ENCODE data around the gene DDX52.
A peak's percentile ranks its signal among the peaks of the same experiment; 100 is the strongest.
"Not testable (repeated sequence)": the region's sequence is repeated elsewhere in the genome, so short reads cannot be mapped to it uniquely, and the experiment has no call there.

Gene DDX52

DNA sequence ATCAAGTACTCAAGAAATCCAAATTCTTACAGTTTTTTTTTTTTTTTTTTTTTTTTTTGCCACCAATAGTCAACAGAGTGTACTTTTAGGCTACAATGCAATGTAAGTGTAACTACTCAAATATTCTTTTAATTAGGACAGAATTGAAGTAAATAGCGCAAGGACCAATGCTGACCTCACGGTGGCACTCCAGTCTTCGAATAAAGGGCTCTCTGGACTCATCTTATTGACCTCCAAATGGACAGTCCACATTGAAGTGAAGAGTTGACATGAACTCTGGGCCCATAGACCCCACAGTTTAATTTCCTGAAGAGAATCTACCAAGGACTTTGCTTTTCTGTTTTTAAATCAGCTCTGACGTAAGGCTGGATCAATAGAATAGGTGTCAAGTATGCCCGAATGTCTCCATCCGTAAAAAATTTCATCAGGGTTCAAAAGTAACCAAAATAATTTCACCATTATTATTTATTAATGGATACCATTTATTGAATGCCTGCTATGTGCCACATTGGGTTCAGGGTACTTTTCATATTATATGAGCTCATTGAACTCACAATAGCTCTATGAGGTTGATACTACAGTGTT is 7.3 kb upstream of the DDX52 start:
- peak; percentile 72 for DNase-seq (ENCODE audit: low spot score)

DNA sequence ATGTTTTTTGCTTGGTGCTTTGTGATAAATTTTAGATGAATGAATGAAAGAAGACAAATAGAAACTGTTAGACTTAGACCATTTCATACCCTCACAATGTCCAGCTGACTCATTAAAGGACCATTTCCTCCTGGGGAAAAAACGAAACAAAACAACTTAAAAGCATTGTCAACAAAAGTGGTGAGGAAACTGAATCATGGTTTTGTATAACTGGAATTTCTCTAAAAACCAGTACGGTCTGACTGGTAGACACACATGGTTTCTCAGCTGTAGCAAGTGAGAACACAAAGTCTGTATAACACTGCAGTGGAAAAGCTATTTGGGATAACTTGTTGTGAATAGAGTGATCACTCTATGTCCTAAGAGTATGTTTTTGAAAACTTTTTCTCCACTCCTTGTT is 5.3 kb upstream of the DDX52 start:
- no peak for DNase-seq (ENCODE audit: low spot score)

DNA sequence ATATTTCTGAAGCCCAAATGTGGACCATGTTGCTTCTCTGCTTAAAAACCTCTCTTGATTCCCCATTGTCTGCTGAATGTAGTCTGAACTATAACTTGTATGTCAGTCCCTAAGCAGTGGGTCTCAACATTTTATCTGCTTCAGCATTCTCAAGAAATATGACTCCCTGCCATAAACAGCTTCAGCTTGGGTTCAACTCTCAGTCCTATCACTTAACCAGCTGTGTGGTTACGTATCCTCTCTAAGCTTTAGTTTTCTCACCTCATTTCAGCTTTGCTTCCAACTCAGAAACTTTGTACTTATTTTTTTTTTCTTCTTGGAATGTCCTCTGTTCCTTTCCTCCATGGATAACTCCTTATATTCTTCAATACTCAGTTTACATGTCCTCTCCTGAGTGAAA is 4.6 kb upstream of the DDX52 start:
- no peak for DNase-seq (ENCODE audit: low spot score)

GRCh38 chr17:37643869-37644268 is 623 bp upstream of the DDX52 start:
- peak; percentile 2 for DNase-seq (ENCODE audit: low spot score)

GRCh38 chr17:37642681-37643080 is 565 bp downstream of the DDX52 start:
- DNase-seq (ENCODE audit: low spot score): peak; percentile 60

GRCh38 chr17:37640015-37640414 is 3.2 kb downstream of the DDX52 start:
- no peak for DNase-seq (ENCODE audit: low spot score)

DNA sequence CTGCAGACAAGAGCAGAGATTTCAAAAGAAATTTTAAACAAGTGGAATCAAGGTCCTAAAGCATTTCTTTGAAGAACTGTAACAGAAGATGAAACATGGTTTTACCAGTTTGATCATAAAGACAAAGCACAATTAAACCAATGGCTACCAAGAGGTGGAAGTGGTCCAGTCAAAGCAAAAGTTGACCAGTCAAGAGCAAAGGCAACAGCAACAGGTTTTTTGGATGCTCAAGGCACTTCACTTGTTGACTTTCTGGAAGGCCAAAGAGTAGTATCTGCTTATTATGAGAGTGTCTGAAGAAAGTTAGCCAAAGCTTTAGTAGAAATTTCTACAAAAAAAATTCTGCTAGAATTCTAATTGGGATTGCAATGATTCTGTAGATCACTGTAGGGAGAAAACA is 5.3 kb downstream of the DDX52 start:
- DNase-seq (ENCODE audit: low spot score): no peak

- not testable (repeated sequence) for DNase-seq (ENCODE audit: low spot score)
Observed at GRCh38 chr17:37616430-37616829, 26.8 kb downstream of the DDX52 start.

GRCh38 chr17:37614823-37615222 is 28.4 kb downstream of the DDX52 start:
- DNase-seq (ENCODE audit: low spot score): no peak

DNA sequence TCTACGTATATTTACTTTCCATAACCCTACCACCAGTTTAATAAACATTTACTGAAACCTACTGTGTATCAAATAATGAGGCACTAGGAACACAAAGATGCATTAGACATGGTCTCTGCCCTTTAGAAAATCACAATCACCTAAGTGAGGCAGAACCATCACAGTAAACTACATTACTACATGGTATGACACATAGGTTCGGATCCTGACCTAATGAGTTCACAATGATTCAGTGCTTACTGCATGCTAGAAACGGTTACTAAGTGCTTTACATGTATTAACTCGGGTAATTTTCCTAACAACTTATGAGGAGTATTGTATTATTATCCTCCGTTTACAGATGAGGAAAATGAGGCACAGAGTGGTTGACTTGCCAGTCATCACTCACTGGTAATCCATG is 28.9 kb downstream of the DDX52 start:
- peak; percentile 90 for DNase-seq (ENCODE audit: low spot score)

DNA sequence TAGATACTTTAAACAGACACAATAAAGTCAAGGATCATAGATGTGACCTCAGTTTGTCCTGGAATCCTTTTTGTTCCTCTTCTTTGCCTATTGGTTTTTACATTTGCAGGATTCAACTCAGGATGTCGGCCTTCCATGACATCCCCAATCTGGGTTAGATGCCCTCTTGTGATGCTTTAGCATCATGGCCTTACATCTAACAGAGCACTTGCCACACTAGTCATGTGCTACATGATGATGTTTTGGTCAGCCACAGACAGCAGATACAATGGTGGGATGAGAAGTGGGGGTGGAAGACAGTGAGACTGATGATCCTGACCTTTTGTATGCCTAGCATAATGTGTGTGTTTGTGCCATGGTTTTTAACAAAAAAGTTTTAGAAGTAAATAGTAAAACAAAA is 32.3 kb downstream of the DDX52 start:
- DNase-seq (ENCODE audit: low spot score): peak; percentile 21

- DNase-seq (ENCODE audit: low spot score): not testable (repeated sequence)
Observed at GRCh38 chr17:37610041-37610420, 33.2 kb downstream of the DDX52 start.

DNA sequence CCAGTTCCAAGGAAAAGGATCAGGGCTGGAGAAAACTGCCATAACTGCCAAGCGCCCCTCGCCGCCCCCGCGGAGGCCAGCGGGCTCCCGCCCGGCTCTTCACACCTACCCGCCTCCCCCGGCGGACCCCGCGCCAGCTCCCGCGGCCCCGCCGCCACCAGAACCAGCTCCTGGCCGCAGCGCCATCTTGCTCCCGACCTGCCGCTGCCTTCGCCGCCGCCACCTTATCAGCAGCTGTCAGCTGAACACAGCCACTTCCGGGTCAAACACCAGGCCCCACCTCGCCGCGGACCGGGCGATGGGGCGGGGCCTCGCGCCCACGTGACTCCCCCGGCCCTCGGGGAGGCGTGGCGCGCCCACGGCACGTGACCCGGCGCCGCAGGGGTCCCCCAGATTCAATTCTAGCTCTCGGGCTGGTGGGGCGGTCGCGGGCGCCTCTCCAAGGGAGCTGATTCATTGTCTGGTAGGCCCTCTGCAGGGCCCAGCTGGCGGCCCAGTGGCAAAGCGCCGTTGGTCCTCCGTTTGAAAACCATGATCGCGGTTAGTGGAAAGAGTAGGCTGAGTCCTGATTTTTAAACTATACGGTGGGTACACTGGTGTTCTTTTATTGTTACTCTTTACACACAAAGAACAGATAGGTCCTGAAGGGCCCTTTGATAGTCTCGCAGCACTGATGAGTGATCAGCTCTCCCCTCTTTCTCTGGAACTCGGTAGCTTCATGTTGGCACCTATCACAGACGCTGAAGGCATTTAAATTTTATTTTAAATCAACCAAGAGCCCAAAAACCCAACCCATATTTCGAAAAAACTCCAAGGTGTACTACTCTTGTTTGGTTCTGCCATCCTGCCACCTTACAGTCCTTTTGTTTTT is 33.8 kb downstream of the DDX52 start, which contains the start of gene SYNRG:
Gene SYNRG (minus strand): TSS at position 249 of the 871 bp plus-strand sequence. CDS start 63 bp downstream, at position 186.
- peak; percentile 96 for DNase-seq (ENCODE audit: low spot score)

DNA sequence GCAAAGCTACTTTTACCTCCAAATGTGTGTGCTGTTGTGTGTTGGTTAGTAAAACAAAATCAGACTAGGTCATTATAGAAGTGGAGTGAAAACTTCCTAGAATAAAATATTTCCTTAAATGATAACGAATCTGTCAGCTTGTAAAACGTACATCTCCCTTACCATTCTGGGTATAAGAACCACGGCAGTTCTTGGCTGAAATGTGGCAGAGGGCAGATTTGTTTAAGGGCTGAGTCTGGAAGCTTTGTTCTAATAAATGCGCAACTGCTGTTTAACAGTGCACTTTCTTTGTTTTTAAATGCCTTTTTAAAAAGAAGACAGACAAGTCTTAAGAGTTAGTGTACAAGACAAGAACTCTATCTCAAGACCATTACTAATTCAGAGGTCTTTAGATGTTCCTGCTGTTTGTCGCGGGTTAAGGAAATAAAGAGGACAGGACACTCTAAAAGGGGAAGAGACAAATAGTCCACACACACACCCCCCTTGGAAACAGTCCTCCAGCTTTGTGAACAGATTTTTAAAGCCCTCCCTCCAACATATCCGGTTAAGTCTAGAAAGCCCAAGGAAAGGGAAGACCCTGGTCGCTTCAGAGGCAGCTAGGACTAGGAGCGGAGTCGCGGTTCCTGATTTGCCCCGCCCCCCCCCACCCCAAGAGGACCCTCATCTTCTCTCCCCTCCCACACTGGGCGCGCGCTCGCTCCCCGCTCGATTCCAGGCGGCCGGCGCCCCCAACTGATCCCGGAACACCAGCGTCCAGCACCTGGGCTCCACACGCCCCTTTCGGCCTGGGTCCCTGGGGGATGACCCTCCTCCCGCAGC is 34.7 kb downstream of the DDX52 start:
- peak; percentile 58 for DNase-seq (ENCODE audit: low spot score)

DNA sequence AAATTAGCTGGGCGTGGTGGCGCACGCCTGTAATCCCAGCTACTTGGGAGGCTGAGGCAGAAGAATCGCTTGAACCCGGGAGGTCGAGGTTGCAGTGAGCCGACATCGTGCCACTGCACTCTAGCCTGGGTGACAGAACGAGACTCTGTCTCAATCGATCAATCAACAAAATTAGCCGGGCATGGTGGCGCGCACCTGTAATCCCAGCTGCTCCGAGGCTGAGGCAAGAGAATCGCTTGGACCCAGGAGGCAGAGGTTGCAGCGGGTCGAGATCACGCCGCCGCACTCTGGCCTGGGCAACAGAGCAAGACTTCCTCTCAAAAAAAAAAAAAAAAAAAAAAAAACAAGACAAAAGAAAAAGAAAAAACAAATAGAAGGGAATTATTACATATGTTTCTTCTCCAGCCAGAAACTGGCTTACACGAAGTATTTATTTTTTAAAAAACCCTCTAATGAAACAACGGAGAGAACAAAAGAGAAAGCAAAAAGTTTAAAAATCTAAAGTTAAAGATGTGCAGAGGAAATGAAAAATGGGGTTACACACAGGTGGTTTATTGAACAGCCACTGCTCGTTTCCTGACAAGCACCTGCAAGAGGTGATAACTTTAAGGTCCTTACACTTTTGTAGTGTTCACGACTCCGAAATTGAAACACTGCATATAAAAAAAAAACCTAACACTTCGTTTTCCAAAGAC is 35.5 kb downstream of the DDX52 start:
- no peak for DNase-seq (ENCODE audit: low spot score)

DNA sequence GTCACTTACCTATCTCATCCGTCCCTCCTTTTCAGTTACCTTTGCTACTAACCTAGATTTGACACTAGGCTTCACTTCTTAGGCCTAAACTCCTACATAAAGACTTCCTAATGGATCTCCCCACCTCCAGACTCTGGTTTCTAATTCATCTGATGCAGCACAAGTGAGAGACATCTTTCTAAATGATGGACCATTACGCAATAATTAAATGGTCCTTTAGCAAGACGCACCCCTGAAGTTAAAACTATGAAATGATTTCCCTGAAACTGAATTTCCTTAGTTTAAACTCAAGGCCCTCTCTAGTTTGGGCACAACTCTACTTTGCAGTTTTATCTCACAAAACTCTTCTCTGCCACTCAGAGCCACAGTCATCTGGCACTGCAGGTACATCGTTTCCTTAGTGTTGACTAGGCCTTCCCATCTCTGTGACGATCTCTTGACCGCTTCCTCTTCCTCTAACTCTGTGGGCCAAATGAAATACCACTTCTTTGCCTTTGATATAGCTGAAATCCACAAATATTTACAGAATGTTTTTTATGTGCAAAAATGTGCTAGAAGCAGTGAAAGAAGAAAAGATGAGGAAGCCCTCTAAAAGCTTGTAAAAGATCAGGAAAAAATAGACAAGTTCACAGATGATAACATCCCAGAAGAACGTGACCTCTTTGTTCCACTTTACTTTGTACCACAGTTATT is 37.3 kb downstream of the DDX52 start:
- DNase-seq (ENCODE audit: low spot score): no peak

- no peak for DNase-seq (ENCODE audit: low spot score)
Observed at GRCh38 chr17:37605081-37605480, 38.2 kb downstream of the DDX52 start.

DNA sequence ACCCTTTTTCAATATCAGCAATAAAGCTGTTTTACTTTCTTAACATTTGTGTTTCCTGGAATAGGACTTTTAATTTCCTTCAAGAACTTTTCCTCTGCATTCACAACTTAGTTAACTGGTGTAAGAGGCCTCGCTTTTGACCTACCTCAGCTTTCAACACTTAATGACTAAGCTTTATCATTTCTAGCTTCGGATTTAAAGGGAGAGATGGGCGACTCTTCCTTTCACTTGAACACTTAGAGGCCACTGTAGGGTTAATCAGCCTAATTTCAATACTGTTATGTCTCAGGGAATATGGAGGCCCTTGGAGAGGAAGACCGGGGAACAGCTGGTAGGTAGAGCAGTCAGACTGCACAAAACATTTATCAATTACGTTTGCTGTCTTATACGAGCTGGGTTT is 38.7 kb downstream of the DDX52 start:
- DNase-seq (ENCODE audit: low spot score): no peak

DNA sequence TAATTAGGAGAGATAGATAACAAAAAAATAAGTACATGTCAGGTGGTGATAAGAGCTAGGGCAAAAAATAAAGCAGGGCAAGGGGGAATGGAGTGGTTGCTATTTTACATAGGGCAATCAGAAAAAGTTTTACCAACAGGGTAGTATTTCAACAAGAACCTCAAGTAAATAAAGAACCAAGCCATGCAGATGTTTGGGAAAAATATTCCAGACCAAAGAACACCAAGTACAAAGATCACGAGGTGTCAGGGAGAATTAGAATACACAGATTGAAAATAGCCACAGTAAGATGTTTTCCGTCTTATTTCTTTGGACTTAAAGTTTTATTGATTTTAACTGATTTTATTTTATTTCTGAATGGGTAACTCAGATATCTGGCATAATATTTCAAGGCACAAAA is 45.1 kb downstream of the DDX52 start:
- DNase-seq (ENCODE audit: low spot score): no peak

DNA sequence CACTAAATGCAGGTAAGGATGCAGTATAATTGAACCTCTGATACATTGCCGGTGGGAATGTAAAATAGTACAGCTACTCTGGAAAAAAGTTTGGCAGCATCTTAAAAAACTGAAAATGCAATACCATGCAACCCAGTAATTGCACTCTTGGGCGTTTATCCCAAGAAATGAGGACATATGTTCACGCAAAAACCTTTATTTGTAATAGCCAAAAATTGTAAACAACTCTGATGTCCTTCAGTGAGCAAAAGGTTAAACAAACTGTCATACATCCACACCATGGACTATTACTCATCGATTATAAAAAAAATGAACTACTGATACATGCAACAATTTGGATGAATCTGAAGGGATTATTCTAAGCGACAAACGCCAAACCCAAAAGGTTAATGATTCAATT is 51.0 kb downstream of the DDX52 start:
- no peak for DNase-seq (ENCODE audit: low spot score)

GRCh38 chr17:37585066-37585465 is 58.2 kb downstream of the DDX52 start:
- DNase-seq (ENCODE audit: low spot score): no peak

GRCh38 chr17:37576281-37576680 is 67.0 kb downstream of the DDX52 start:
- no peak for DNase-seq (ENCODE audit: low spot score)

Measured in RKO (cell line).